Measurements from ENCODE around the gene MTHFD1L. TPM values are rescaled to one million over a fixed set of nuclear protein-coding genes. Genes with fewer than 3 reads are reported as not detected.

MTHFD1L gene
- total RNA-seq, 2 experiments from 2014 or later: 155 to 158 TPM

DNA sequence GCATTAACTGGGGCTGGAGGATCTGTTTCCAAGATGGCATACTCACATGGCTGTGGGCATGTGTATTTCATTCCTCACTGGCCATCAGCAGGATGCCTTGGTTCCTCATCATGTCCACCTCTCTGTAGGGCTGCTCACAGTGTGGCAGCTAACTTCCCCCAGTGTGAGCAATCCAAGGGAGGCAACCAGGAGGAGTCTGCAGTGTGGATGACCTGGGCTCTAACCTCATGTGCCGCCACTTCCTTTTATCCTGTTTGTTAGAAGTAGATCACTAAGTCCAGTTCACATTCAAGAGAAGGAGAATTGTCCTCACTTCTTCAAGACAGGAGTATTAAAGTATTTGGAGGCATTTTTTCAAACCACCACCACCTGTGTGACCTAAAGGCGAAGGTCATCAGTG, 54.4 kb downstream of the MTHFD1L start:
- TF ChIP-seq, protein P1, sequence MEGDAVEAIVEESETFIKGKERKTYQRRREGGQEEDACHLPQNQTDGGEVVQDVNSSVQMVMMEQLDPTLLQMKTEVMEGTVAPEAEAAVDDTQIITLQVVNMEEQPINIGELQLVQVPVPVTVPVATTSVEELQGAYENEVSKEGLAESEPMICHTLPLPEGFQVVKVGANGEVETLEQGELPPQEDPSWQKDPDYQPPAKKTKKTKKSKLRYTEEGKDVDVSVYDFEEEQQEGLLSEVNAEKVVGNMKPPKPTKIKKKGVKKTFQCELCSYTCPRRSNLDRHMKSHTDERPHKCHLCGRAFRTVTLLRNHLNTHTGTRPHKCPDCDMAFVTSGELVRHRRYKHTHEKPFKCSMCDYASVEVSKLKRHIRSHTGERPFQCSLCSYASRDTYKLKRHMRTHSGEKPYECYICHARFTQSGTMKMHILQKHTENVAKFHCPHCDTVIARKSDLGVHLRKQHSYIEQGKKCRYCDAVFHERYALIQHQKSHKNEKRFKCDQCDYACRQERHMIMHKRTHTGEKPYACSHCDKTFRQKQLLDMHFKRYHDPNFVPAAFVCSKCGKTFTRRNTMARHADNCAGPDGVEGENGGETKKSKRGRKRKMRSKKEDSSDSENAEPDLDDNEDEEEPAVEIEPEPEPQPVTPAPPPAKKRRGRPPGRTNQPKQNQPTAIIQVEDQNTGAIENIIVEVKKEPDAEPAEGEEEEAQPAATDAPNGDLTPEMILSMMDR (IDR thresholded peaks at IDR 0.05): no peak
- H3K36me3 Mint-ChIP-seq (ENCODE audit: low read depth): peaks cover 45% of the 10 kb centered on the region
- DNase-seq: no peak
- H3K27ac Mint-ChIP-seq: no peak overlapping the region
- no peaks in the 10 kb centered on the region for H3K4me1 Mint-ChIP-seq (ENCODE audit: low read depth)
- ChIA-PET CTCF (no interaction called here), POLR2A (no interaction called here)
- H3K9me3 Mint-ChIP-seq: no peaks in the 10 kb centered on the region
- no peak overlapping the region for H3K4me3 Mint-ChIP-seq
- intact Hi-C loops (cut with micrococcal nuclease): no loop called here
- H3K27me3 Mint-ChIP-seq: no peaks in the 10 kb centered on the region
- ATAC-seq: no peak

DNA sequence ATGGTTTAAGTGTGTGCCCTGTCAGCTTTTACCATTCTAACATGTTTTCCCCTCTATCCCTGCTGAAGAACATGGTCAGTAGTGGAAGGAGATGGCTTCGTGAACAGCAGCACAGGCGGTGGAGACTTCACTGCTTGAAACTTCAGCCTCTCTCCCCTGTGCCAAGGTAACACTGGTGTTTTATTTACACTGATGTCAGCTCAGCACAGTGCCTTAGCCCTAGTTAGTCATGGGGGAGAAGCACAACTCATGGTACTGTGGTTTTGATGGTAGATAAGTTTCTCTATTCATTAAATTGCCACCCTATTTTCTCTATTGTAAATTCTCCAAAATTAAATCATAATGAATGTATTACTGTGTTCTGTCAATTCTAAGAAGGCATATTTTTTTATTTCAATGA, 56.6 kb downstream of the MTHFD1L start:
- no peak overlapping the region for H3K27ac Mint-ChIP-seq
- ChIA-PET CTCF (no interaction called here), POLR2A (no interaction called here)
- DNase-seq (no peak), ATAC-seq (no peak)
- no peaks in the 10 kb centered on the region for H3K4me1 Mint-ChIP-seq (ENCODE audit: low read depth)
- no peak overlapping the region for H3K4me3 Mint-ChIP-seq
- no peaks in the 10 kb centered on the region for H3K27me3 Mint-ChIP-seq
- TF ChIP-seq, protein P1 (IDR thresholded peaks at IDR 0.05): no peak
- peaks cover 57% of the 10 kb centered on the region for H3K36me3 Mint-ChIP-seq (ENCODE audit: low read depth)
- intact Hi-C loops (cut with micrococcal nuclease): no loop called here
- no peaks in the 10 kb centered on the region for H3K9me3 Mint-ChIP-seq

DNA sequence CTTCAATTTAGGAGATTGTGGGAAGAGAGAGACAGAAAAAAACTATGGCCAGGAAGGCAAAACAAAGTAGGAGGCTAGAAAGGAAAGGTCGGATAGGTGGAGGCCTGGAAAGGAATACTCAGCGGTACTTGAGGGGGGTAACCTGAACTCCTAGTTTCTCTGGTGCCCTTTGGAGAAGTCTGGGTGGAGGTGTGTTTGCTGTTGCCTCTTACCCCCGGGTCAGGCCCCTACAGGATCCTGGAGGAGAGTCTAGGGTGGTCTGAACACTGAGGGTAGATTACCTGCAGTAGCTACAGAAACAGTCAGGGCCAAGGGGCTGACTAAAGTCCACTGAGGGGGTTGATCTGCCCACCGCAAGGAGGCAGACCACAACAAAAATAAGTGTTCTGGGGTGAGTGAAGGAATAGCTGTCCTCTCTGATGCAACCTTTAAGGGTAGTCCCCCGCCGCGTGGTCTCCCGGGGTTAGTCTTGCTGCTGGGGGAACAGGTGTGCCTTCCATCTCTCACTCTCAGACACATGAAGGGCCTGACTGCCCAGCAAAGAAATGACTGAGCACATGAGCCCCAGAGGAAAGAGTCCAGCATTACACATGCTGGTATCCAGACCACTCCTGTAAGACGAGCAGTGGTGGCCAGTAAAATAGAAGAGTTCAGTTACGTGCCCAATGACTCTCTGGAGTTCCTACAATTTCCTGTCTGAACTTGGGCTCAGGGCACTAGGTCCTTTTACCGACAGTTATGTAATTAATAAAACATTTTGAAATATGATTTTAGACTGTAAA, 59.5 kb downstream of the MTHFD1L start:
- intact Hi-C loops (cut with micrococcal nuclease): no loop called here
- ATAC-seq (no peak), DNase-seq (no peak)
- Mint-ChIP-seq H3K27ac (no peak overlapping the region), H3K4me1 (ENCODE audit: low read depth) (no peaks in the 10 kb centered on the region), H3K27me3 (no peaks in the 10 kb centered on the region), H3K4me3 (no peak overlapping the region), H3K9me3 (no peaks in the 10 kb centered on the region), H3K36me3 (ENCODE audit: low read depth) (peaks cover 56% of the 10 kb centered on the region)
- CTCF ChIA-PET: no interaction called here
- POLR2A ChIA-PET: no interaction called here
- TF ChIP-seq, protein P1 (IDR thresholded peaks at IDR 0.05): no peak

DNA sequence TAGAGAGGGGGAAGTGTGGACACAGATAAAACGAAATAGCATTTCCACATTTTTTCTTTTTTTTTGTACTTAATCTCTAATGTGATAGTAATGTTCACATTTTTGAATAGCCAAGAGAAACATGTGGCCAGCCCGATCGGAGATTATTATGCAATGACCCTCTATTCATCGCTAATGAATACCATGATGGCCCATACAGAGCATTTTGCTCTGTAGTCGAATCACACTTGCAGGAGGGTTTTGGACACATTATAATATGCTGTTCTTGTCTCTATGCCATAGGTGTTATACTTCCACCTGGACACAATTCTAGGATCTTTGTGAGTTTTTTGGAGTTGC, 60.1 kb downstream of the MTHFD1L start:
- no peak for ATAC-seq
- no peak overlapping the region for H3K27ac Mint-ChIP-seq
- DNase-seq: no peak
- ChIA-PET CTCF (no interaction called here), POLR2A (no interaction called here)
- no peaks in the 10 kb centered on the region for H3K9me3 Mint-ChIP-seq
- H3K4me3 Mint-ChIP-seq: no peak overlapping the region
- no peaks in the 10 kb centered on the region for H3K4me1 Mint-ChIP-seq (ENCODE audit: low read depth)
- intact Hi-C loops (cut with micrococcal nuclease): no loop called here
- peaks cover 54% of the 10 kb centered on the region for H3K36me3 Mint-ChIP-seq (ENCODE audit: low read depth)
- no peaks in the 10 kb centered on the region for H3K27me3 Mint-ChIP-seq
- TF ChIP-seq, protein P1 (IDR thresholded peaks at IDR 0.05): no peak

DNA sequence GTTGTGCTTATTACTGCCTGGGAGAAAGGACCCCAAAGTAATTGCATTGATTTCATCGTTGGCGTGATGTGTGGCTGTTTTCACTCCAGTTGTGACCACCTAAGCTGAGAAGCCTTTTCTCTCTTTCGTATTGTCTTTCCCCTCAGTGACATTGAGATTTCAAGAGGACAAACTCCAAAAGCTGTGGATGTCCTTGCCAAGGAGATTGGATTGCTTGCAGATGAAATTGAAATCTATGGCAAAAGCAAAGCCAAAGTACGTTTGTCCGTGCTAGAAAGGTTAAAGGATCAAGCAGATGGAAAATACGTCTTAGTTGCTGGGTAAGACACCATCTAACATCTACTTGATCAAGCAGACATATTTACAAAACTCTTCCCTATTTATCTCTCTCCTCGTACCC, 60.5 kb downstream of the MTHFD1L start:
- ATAC-seq (no peak), DNase-seq (no peak)
- Mint-ChIP-seq H3K9me3 (no peaks in the 10 kb centered on the region), H3K27me3 (no peaks in the 10 kb centered on the region), H3K4me1 (ENCODE audit: low read depth) (no peaks in the 10 kb centered on the region), H3K4me3 (no peak overlapping the region), H3K27ac (no peak overlapping the region), H3K36me3 (ENCODE audit: low read depth) (peaks cover 56% of the 10 kb centered on the region)
- POLR2A ChIA-PET: no interaction called here
- CTCF ChIA-PET: no interaction called here
- TF ChIP-seq, protein P1 (IDR thresholded peaks at IDR 0.05): no peak
- intact Hi-C loops (cut with micrococcal nuclease): no loop called here

Measured in activated CD8-positive, alpha-beta T cell treated with anti-CD3 and anti-CD28 coated beads for 36 hours (primary cell).